Stomach (tissue), 9 donors: ENCODE results near the gene LHFPL3. TPM values are rescaled to one million over a fixed set of nuclear protein-coding genes. Genes with fewer than 3 reads are reported as not detected.
"Not testable (repeated sequence)": the region's sequence is repeated elsewhere in the genome, so short reads cannot be mapped to it uniquely, and the experiment has no call there.

Experiments
- DNase-seq, 2 donors: peaks; one replicate each; pipeline versions ENCODE4 v3.0.0 to v3.0.0-alpha.2; 2013 to 2019
- H3K27ac ChIP-seq, 5 donors: fragments of 200-600 bp in 4 of 5; sonication (generic) in 4 of 5; one replicate each; pipeline ENCODE4 v1.5.1; 2013 to 2019; ENCODE audit warnings: mild to moderate bottlenecking in 1 of 5, moderate library complexity in 1 of 5
- H3K27me3 ChIP-seq, 3 donors: fragments of 200-600 bp; sonication (generic); one replicate each; pipeline ENCODE4 v1.5.1; 2017 to 2019; ENCODE audit warnings: mixed run types in 1 of 3
- H3K36me3 ChIP-seq, 4 donors: fragments of 200-600 bp; sonication (generic); 1 replicate in 3 of 4; 2 replicates in 1 of 4; pipeline ENCODE4 v1.5.1; 2016 to 2019
- H3K4me1 ChIP-seq, 4 donors: fragments of 200-600 bp; sonication (generic); one replicate each; pipeline ENCODE4 v1.5.1; 2016 to 2019
- H3K4me3 ChIP-seq, 4 donors: fragments of 200-600 bp; sonication (generic) in 3 of 4; one replicate each; pipeline ENCODE4 v1.5.1; 2016 to 2019; ENCODE audit warnings: mild to moderate bottlenecking in 1 of 4
- H3K9me3 ChIP-seq, 4 donors: fragments of 200-600 bp; sonication (generic); one replicate each; pipeline ENCODE4 v1.5.1; 2016 to 2019
- EP300 ChIP-seq: sonication (generic); formaldehyde crosslinking; IDR thresholded peaks from one replicate; pipeline ENCODE4 v1.6.1; 2017; ENCODE audit warnings: antibody characterized with exemption
- POLR2A ChIP-seq, 4 donors: fragments of 450-650 bp; IDR thresholded peaks; one replicate each; pipeline ENCODE4 v1.6.1; 2016; ENCODE audit warnings: antibody characterized with exemption in 4 of 4, control low read depth in 2 of 4, mild to moderate bottlenecking in 1 of 4, moderate library complexity in 1 of 4
- POLR2AphosphoS5 ChIP-seq, 3 donors: sonication (generic); formaldehyde crosslinking; IDR thresholded peaks; one replicate each; pipeline ENCODE4 v1.6.1; 2016; ENCODE audit warnings: antibody characterized with exemption in 3 of 3
- WGBS, 5 donors: extraction: QIAGEN DNeasy Blood & Tissue Kit in 3 of 5; methylation state at CpG; one replicate each; pipeline versions ENCODE4 v1.1.5 to v1.1.7; 2013 to 2018; 5-methylcytosine and 5-hydroxymethylcytosine counted together
- intact Hi-C: fragments of 100-400 bp; cut with DNase I; formaldehyde crosslinking; loops from one replicate; pipeline ENCODE4 v1.15.1; 2023; ENCODE audit warnings: low total_unique reads
- polyA plus RNA-seq, 3 donors: library from polyadenylated mRNA; stranded (reverse); fragments of 200-250 nt; gene quantifications; one replicate each; pipeline ENCODE4 v1.2.3, GENCODE V29; 2013
- total RNA-seq, 5 donors: library from RNA; depleted of rRNA; stranded (reverse); fragments of >200 nt; gene quantifications; one replicate each; pipeline versions ENCODE4 v1.1.0 to v1.2.3, GENCODE V29; 2014 to 2016
- TF ChIP-seq, protein P1 (sequence below), 7 experiments: fragments of 450-650 bp in 4 of 7; fragments of 200-600 bp in 3 of 7; sonication (generic) in 3 of 7; IDR thresholded peaks; one replicate each; pipeline ENCODE4 v1.5.1; 2016 to 2019; ENCODE audit warnings: antibody characterized with exemption in 7 of 7, control low read depth in 2 of 7, mild to moderate bottlenecking in 1 of 7
- donor health status: healthy with polysubstance abuse.
- donor health status: Bipolar disorder and iron deficiency.
- donor health status: healthy.

LHFPL3 gene
- total and polyA plus RNA-seq, 8 donors: 0.55 TPM; not detected in 7

DNA sequence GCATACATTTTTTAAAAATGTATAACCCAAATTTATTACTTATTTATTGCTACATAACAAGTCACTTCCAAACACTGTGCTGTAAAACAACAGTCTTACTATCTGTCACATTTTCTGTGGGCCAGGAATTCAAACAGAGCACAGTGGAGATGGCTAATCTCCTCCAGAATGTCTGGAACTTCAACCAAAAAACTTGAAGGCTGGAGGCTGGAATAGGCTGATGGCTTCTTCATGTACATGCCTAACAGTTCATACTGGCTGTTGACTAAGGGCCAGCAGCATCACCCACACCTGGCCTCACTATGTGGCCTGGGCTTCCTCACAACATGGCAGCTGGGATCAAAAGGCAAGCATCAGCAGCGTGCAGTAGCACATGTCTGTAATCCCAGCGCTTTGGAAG, 593.2 kb downstream of the LHFPL3 start:
- WGBS, 5 donors: 87 to 100% (median 96%) methylated on average over 2 of the region's 2 CpGs
- intact Hi-C loops: loop anchor here (10.0 kb wide), 1 partner anchor 53 kb away; no protein-coding TSS in a partner anchor
- Histone ChIP-seq H3K27me3 (no peaks in the 10 kb centered on the region), H3K36me3 (no peaks in the 10 kb centered on the region), H3K4me3 (no peak overlapping the region), H3K27ac (no peak overlapping the region), H3K9me3 (no peaks in the 10 kb centered on the region), H3K4me1 (peaks cover 12 to 31% (median 21%) of the 10 kb centered on the region in 4 donors)
- no peak for DNase-seq
- TF ChIP-seq EP300 (no peak), POLR2AphosphoS5 (IDR thresholded peaks at IDR 0.05) (no peak), POLR2A (IDR thresholded peaks at IDR 0.05) (no peak)
- TF ChIP-seq, protein P1, sequence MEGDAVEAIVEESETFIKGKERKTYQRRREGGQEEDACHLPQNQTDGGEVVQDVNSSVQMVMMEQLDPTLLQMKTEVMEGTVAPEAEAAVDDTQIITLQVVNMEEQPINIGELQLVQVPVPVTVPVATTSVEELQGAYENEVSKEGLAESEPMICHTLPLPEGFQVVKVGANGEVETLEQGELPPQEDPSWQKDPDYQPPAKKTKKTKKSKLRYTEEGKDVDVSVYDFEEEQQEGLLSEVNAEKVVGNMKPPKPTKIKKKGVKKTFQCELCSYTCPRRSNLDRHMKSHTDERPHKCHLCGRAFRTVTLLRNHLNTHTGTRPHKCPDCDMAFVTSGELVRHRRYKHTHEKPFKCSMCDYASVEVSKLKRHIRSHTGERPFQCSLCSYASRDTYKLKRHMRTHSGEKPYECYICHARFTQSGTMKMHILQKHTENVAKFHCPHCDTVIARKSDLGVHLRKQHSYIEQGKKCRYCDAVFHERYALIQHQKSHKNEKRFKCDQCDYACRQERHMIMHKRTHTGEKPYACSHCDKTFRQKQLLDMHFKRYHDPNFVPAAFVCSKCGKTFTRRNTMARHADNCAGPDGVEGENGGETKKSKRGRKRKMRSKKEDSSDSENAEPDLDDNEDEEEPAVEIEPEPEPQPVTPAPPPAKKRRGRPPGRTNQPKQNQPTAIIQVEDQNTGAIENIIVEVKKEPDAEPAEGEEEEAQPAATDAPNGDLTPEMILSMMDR (IDR thresholded peaks at IDR 0.05): no peak

DNA sequence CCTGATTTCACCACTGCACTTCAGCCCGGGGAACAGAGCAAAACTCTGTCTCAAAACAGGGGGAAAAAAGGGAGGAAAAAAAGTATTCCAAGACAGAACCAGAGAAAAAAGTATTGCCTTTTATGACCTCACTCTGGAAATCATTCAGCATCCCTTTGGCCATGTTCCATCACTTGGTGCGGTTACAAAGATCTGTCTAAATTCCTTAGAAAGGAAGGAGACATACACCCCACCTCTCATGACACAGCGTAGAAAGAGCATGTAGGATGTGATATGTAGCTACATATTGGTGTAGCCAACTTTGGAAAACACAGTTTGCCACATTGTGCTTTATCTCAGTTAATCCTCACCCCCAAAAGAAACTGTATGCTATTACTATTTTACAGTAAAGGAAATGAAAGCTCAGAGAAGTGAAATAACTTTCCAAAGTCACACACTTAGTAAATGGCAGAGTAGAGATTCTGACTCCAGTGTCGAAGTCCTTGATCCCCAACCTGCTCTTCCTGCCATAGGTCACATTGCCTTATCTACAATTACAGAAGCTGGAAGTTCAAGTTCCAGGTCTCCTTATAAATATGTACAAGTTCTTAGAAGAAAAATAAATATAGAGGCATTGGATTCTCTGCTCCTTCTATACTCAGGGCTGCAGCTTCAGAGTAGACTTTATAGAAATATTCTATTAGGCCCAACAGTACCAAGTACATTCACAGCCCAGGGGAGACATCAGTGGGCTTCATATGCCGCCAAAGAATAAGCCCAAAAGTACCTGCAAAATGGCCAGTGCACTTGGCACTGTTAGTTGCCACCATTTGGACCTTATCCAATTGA, 594.0 kb downstream of the LHFPL3 start:
- H3K9me3 ChIP-seq: no peaks in the 10 kb centered on the region
- no peak overlapping the region for H3K4me3 ChIP-seq
- no peaks in the 10 kb centered on the region for H3K27me3 ChIP-seq
- TF ChIP-seq POLR2A (IDR thresholded peaks at IDR 0.05) (no peak), POLR2AphosphoS5 (IDR thresholded peaks at IDR 0.05) (no peak), EP300 (no peak)
- TF ChIP-seq, protein P1 (IDR thresholded peaks at IDR 0.05): no peak
- intact Hi-C loops: loop anchor here (10.0 kb wide), 1 partner anchor 52 kb away; no protein-coding TSS in a partner anchor
- peak overlapping the region in 4 of 5 donors; percentile 66 to 81 (median 76) for H3K27ac ChIP-seq
- WGBS, 5 donors: 47 to 66% (median 49%) methylated on average over 5 of the region's 5 CpGs
- DNase-seq: no peak
- peaks cover 12 to 39% (median 29%) of the 10 kb centered on the region in 4 donors for H3K4me1 ChIP-seq
- no peaks in the 10 kb centered on the region for H3K36me3 ChIP-seq

DNA sequence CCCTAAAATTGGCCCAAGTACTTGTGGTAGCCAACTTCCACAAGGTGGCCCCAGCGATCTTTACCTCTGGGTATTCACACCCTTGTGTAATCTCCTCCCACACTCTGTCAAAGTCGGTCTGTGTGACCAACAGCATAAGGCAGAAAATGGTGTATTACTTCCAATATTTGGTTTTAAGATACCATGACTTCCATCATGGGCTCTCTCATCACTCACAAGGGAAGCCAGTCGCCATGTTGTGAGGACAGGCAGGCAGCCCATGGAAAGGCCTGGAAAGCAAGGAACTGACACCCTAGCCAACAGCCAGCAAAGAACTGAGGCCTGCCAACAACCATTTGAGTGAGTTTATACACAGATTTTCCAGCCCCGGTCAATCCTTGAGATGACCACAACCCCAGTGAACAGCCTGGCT, 594.6 kb downstream of the LHFPL3 start:
- TF ChIP-seq EP300 (no peak), POLR2AphosphoS5 (IDR thresholded peaks at IDR 0.05) (peak; percentile 28 to 87 (median 50)), POLR2A (IDR thresholded peaks at IDR 0.05) (no peak)
- TF ChIP-seq, protein P1 (IDR thresholded peaks at IDR 0.05): peak in 5 of 7 experiments; percentile 56 to 85 (median 78)
- Histone ChIP-seq H3K27me3 (no peaks in the 10 kb centered on the region), H3K9me3 (no peaks in the 10 kb centered on the region), H3K36me3 (no peaks in the 10 kb centered on the region), H3K4me3 (no peak overlapping the region), H3K4me1 (peaks cover 12 to 46% (median 31%) of the 10 kb centered on the region in 4 donors), H3K27ac (peak overlapping the region; percentile 65 to 81 (median 73))
- intact Hi-C loops: loop anchor here (10.0 kb wide), 1 partner anchor 52 kb away; no protein-coding TSS in a partner anchor
- DNase-seq: peak; percentile 80 to 94
- 6 to 16% (median 9%) methylated on average over 4 of the region's 4 CpGs for WGBS, 5 donors

DNA sequence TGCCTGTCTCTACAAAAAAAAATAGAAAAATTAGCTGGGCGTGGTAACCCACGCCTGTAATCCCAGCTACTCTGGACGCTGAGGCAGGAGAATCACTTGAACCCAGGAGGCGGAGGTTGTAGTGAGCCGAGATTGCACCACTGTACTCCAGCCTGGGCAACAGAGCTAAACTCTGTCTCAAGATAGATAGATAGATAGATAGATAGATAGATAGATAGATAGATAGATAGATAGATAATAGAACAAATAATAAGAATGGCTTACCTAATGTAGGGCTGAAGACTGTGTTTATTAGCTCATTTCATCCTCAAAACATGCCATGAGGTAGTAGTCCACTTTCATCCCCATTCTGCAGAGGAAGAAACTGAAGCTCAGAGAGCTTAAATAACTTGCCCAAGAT, 597.8 kb downstream of the LHFPL3 start:
- 38 to 83% (median 59%) methylated on average over 5 of the region's 5 CpGs for WGBS, 5 donors
- Histone ChIP-seq H3K4me1 (peaks cover 12 to 52% (median 40%) of the 10 kb centered on the region in 4 donors), H3K27ac (peak overlapping the region; percentile 47 to 75 (median 62))
- not testable (repeated sequence) for H3K4me3 ChIP-seq, H3K9me3 ChIP-seq, H3K36me3 ChIP-seq, H3K27me3 ChIP-seq, DNase-seq
- intact Hi-C loops: loop anchor here (10.0 kb wide), 1 partner anchor 49 kb away; no protein-coding TSS in a partner anchor
